ENCODE measurements around the gene SLCO4A1.

GRCh38 chr20:62651285-62652021, 9.2 kb downstream of the SLCO4A1 start:
- TF ChIP-seq CTCF (IDR thresholded peaks at IDR 0.05) (no peak), POLR2A (IDR thresholded peaks at IDR 0.05) (no peak)
